HAP-1 (cell line): Measurements from ENCODE around the gene TMEM45A.
"Not testable (repeated sequence)": the region's sequence is repeated elsewhere in the genome, so short reads cannot be mapped to it uniquely, and the experiment has no call there.

Experiments used
- DNase-seq, 2 experiments: peaks; one replicate each; pipeline ENCODE4 v3.0.0-alpha.2; 2016 to 2020; ENCODE audit warnings: low spot score in 2 of 2
- H3K27me3 ChIP-seq: fragments of 250-450 bp; sonication (Bioruptor Pico); 2 replicates; pipeline ENCODE4 v1.5.1; 2020; ENCODE audit warnings: low read depth, mild to moderate bottlenecking, moderate library complexity
- H3K36me3 ChIP-seq: fragments of 250-450 bp; sonication (Bioruptor Pico); replicated peaks from 2 replicates; pipeline ENCODE4 v1.5.1; 2020; ENCODE audit warnings: mild to moderate bottlenecking
- H3K4me1 ChIP-seq: fragments of 250-450 bp; sonication (Bioruptor Pico); 2 replicates; pipeline ENCODE4 v1.5.1; 2020; ENCODE audit warnings: mild to moderate bottlenecking
- H3K4me3 ChIP-seq: fragments of 250-450 bp; sonication (Bioruptor Pico); 2 replicates; pipeline ENCODE4 v1.5.1; 2020; ENCODE audit warnings: mild to moderate bottlenecking, moderate library complexity
- H3K9me3 ChIP-seq: fragments of 250-450 bp; sonication (Bioruptor Pico); 2 replicates; pipeline ENCODE4 v1.5.1; 2020; ENCODE audit warnings: mild to moderate bottlenecking, moderate library complexity
- in situ Hi-C: fragments of 300-500 bp; cut with MboI; formaldehyde crosslinking; loops from 3 replicates; pipeline ENCODE4 v1.14.3; 2020; ENCODE audit warnings: low sequenced_read_pairs, inconsistent platforms, mixed read lengths

TMEM45A gene

GRCh38 chr3:100531093-100531492 lies 38.7 kb downstream of the TMEM45A start:
- DNase-seq = no peak
- Histone ChIP-seq H3K27me3 (no peaks in the 10 kb centered on the region), H3K4me1 (no peaks in the 10 kb centered on the region), H3K9me3 (no peaks in the 10 kb centered on the region), H3K4me3 (no peak overlapping the region), H3K36me3 (no peaks in the 10 kb centered on the region)
- in situ Hi-C loops = no loop called here

GRCh38 chr3:100532411-100532810 lies 40.0 kb downstream of the TMEM45A start:
- H3K27me3 ChIP-seq = no peaks in the 10 kb centered on the region
- H3K4me1 ChIP-seq = no peaks in the 10 kb centered on the region
- DNase-seq = no peak
- in situ Hi-C loops = no loop called here
- H3K36me3 ChIP-seq = no peaks in the 10 kb centered on the region
- no peak overlapping the region for H3K4me3 ChIP-seq
- no peaks in the 10 kb centered on the region for H3K9me3 ChIP-seq

GRCh38 chr3:100533176-100533575 lies 40.8 kb downstream of the TMEM45A start:
- Histone ChIP-seq H3K27me3 (no peaks in the 10 kb centered on the region), H3K36me3 (no peaks in the 10 kb centered on the region), H3K9me3 (no peaks in the 10 kb centered on the region), H3K4me1 (no peaks in the 10 kb centered on the region), H3K4me3 (no peak overlapping the region)
- in situ Hi-C loops = no loop called here
- DNase-seq = no peak

- Histone ChIP-seq H3K9me3 (no peaks in the 10 kb centered on the region), H3K36me3 (no peaks in the 10 kb centered on the region), H3K27me3 (no peaks in the 10 kb centered on the region), H3K4me1 (no peaks in the 10 kb centered on the region), H3K4me3 (no peak overlapping the region)
- no peak for DNase-seq
- in situ Hi-C loops = no loop called here
Observed at GRCh38 chr3:100535610-100535943, 43.2 kb downstream of the TMEM45A start.

GRCh38 chr3:100536093-100536492 lies 43.7 kb downstream of the TMEM45A start:
- no peak overlapping the region for H3K4me3 ChIP-seq
- H3K27me3 ChIP-seq = no peaks in the 10 kb centered on the region
- no peaks in the 10 kb centered on the region for H3K9me3 ChIP-seq
- DNase-seq = no peak
- H3K36me3 ChIP-seq = no peaks in the 10 kb centered on the region
- H3K4me1 ChIP-seq = no peaks in the 10 kb centered on the region
- in situ Hi-C loops = no loop called here

- H3K4me1 ChIP-seq = no peaks in the 10 kb centered on the region
- no peaks in the 10 kb centered on the region for H3K9me3 ChIP-seq
- no peaks in the 10 kb centered on the region for H3K27me3 ChIP-seq
- in situ Hi-C loops = no loop called here
- no peak for DNase-seq
- H3K36me3 ChIP-seq = no peaks in the 10 kb centered on the region
- H3K4me3 ChIP-seq = no peak overlapping the region
Observed at GRCh38 chr3:100537646-100538338, 45.4 kb downstream of the TMEM45A start.

- Histone ChIP-seq H3K27me3 (no peaks in the 10 kb centered on the region), H3K4me3 (no peak overlapping the region), H3K9me3 (no peaks in the 10 kb centered on the region), H3K4me1 (no peaks in the 10 kb centered on the region), H3K36me3 (no peaks in the 10 kb centered on the region)
- in situ Hi-C loops = no loop called here
- no peak for DNase-seq
Observed at GRCh38 chr3:100538339-100538706, 45.9 kb downstream of the TMEM45A start.

GRCh38 chr3:100540791-100541334 lies 48.4 kb downstream of the TMEM45A start:
- in situ Hi-C loops = no loop called here
- no peak for DNase-seq
- Histone ChIP-seq H3K4me3 (no peak overlapping the region), H3K27me3 (no peaks in the 10 kb centered on the region), H3K9me3 (no peaks in the 10 kb centered on the region), H3K4me1 (no peaks in the 10 kb centered on the region), H3K36me3 (no peaks in the 10 kb centered on the region)

- H3K4me1 ChIP-seq, H3K36me3 ChIP-seq, in situ Hi-C loops, H3K9me3 ChIP-seq, H3K4me3 ChIP-seq, H3K27me3 ChIP-seq, DNase-seq: not testable (repeated sequence)
Observed at GRCh38 chr3:100541428-100541827, 49.0 kb downstream of the TMEM45A start.

GRCh38 chr3:100545371-100545770 lies 53.0 kb downstream of the TMEM45A start:
- H3K9me3 ChIP-seq = no peaks in the 10 kb centered on the region
- in situ Hi-C loops = no loop called here
- H3K36me3 ChIP-seq = no peaks in the 10 kb centered on the region
- H3K4me1 ChIP-seq = no peaks in the 10 kb centered on the region
- H3K27me3 ChIP-seq = no peaks in the 10 kb centered on the region
- H3K4me3 ChIP-seq = no peak overlapping the region
- no peak for DNase-seq

GRCh38 chr3:100546020-100546744 lies 53.8 kb downstream of the TMEM45A start:
- no peak for DNase-seq
- Histone ChIP-seq H3K4me1 (no peaks in the 10 kb centered on the region), H3K36me3 (no peaks in the 10 kb centered on the region), H3K9me3 (no peaks in the 10 kb centered on the region), H3K27me3 (no peaks in the 10 kb centered on the region), H3K4me3 (no peak overlapping the region)
- in situ Hi-C loops = no loop called here

- in situ Hi-C loops = no loop called here
- no peaks in the 10 kb centered on the region for H3K27me3 ChIP-seq
- no peak overlapping the region for H3K4me3 ChIP-seq
- no peaks in the 10 kb centered on the region for H3K9me3 ChIP-seq
- H3K36me3 ChIP-seq = no peaks in the 10 kb centered on the region
- DNase-seq = no peak
- H3K4me1 ChIP-seq = no peaks in the 10 kb centered on the region
Observed at GRCh38 chr3:100548053-100548452, 55.6 kb downstream of the TMEM45A start.

- no peaks in the 10 kb centered on the region for H3K4me1 ChIP-seq
- no peaks in the 10 kb centered on the region for H3K27me3 ChIP-seq
- no peaks in the 10 kb centered on the region for H3K9me3 ChIP-seq
- no peaks in the 10 kb centered on the region for H3K36me3 ChIP-seq
- no peak for DNase-seq
- H3K4me3 ChIP-seq = no peak overlapping the region
- in situ Hi-C loops = no loop called here
Observed at GRCh38 chr3:100553618-100554372, 61.4 kb downstream of the TMEM45A start.

GRCh38 chr3:100554373-100554676 lies 61.9 kb downstream of the TMEM45A start:
- Histone ChIP-seq H3K36me3 (no peaks in the 10 kb centered on the region), H3K4me1 (no peaks in the 10 kb centered on the region), H3K9me3 (no peaks in the 10 kb centered on the region), H3K27me3 (no peaks in the 10 kb centered on the region), H3K4me3 (no peak overlapping the region)
- DNase-seq = no peak
- in situ Hi-C loops = no loop called here
